GM19023 (cell line): Measurements from ENCODE around the gene ATRNL1.
"Not testable (repeated sequence)": the region's sequence is repeated elsewhere in the genome, so short reads cannot be mapped to it uniquely, and the experiment has no call there.

ENCODE experiments used
- ATAC-seq: cut with Tn5 transposase; IDR thresholded peaks from one replicate; pipeline ENCODE4 v1.9.1; 2021; ENCODE audit warnings: mild to moderate bottlenecking, moderate library complexity; ENCODE audit not compliant: unreplicated experiment

ATRNL1 gene

GRCh38 chr10:115744089-115744488 lies 650.9 kb downstream of the ATRNL1 start:
- no peak for ATAC-seq

- ATAC-seq: no peak
Observed at GRCh38 chr10:115745943-115746342, 652.8 kb downstream of the ATRNL1 start.

- no peak for ATAC-seq
Observed at GRCh38 chr10:115747811-115748210, 654.6 kb downstream of the ATRNL1 start.

DNA sequence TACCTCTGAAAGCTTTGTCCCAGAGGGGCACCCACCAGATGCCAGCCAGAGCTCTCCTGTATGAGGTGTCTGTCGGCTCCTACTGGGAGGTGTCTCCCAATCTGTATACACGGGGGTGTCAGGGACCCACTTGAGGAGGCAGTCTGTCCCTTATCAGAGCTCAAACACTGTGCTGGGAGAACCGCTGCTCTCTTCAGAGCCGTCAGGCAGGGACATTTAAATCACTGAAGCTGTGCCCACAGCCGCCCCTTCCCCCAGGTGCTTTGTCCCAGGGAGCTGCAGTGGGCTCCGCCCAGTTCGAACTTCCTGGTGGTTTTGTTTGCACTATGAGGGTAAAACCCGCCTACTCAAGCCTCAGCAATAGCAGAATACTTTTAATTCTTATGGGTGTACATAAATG lies 665.3 kb downstream of the ATRNL1 start:
- not testable (repeated sequence) for ATAC-seq

- ATAC-seq: no peak
Observed at GRCh38 chr10:115760131-115760530, 667.0 kb downstream of the ATRNL1 start.

DNA sequence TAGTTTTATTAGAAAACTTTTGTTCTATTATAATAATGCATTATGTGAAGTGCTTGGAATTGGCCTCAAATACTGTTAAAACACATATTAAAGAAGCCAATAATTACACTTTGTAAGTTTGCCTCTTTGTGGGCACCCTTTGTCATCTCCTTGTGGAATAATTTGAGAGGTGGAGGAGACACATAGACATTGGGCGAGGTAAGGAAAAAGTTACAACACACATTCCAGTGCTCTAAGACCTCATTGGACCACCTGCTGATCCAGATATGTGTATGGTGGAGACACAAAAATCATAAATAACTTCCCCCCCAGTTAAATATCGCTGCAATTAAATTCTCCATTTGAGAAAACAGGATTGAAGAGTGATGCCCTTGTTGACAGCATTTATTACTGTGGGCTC lies 668.0 kb downstream of the ATRNL1 start:
- ATAC-seq: no peak

GRCh38 chr10:115762029-115762428 lies 668.9 kb downstream of the ATRNL1 start:
- no peak for ATAC-seq

- ATAC-seq: no peak
Observed at GRCh38 chr10:115771755-115772154, 678.6 kb downstream of the ATRNL1 start.

DNA sequence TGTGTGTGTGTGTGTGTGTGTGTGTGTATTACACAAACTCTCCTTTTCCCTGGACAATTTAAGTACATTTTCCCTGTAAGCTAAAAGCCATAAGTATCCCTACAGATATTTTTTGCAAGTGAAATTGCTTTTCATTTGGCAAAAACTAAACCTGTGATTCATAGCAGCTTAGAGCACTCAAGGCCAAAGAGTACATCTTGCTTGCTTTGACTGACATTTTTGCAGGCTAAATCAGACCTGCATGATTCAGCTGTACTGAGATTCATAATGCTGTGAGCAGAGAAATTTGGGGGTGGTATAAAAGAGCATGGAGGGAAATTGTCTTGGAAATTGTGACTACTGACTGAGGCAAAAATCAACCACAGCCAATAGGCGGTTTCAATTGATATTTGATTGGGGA lies 679.4 kb downstream of the ATRNL1 start:
- no peak for ATAC-seq

DNA sequence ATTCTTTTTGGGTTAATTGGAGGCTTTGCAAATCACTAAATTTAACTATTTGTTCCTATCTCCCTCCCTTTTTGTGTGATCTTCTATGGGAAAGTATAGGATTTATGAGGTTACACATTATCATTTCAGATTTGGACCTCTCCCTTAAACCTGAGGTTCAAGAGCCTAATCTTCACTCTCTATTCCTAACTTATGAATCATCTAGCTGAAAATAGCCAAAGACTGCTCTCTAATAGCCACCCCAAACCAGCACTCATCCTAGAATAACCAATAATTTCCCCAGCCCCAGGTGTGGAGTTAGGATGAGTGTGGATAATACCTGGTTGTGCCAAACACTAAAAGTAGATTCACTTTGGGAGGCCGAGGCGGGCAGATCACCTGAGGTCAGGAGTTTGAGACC lies 680.7 kb downstream of the ATRNL1 start:
- ATAC-seq: no peak

DNA sequence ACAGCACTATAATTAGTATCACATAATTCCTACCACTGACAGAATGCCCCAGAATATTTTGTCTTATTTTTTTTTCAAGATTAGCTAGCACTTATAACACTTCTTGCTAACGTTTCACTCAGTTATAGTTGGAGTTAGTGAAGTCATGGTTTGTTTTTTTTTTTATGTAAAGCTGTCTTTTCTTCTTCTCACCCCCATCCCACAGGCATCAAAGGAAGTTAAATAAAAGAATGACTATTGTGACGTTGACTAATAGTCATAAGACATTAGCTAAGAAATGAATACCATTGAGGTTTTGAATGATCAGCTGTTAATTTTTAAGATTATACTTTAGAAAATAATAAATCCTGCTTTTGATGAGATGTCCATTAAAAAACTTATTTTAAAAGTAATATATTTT lies 681.6 kb downstream of the ATRNL1 start:
- ATAC-seq: no peak

GRCh38 chr10:115777646-115778045 lies 684.5 kb downstream of the ATRNL1 start:
- ATAC-seq: no peak

- ATAC-seq: no peak
Observed at GRCh38 chr10:115790220-115790619, 697.1 kb downstream of the ATRNL1 start.

GRCh38 chr10:115795964-115796363 lies 702.8 kb downstream of the ATRNL1 start:
- no peak for ATAC-seq

GRCh38 chr10:115801457-115801856 lies 708.3 kb downstream of the ATRNL1 start:
- ATAC-seq: no peak

- no peak for ATAC-seq
Observed at GRCh38 chr10:115801992-115802391, 708.8 kb downstream of the ATRNL1 start.

GRCh38 chr10:115802911-115803310 lies 709.7 kb downstream of the ATRNL1 start:
- ATAC-seq: no peak

DNA sequence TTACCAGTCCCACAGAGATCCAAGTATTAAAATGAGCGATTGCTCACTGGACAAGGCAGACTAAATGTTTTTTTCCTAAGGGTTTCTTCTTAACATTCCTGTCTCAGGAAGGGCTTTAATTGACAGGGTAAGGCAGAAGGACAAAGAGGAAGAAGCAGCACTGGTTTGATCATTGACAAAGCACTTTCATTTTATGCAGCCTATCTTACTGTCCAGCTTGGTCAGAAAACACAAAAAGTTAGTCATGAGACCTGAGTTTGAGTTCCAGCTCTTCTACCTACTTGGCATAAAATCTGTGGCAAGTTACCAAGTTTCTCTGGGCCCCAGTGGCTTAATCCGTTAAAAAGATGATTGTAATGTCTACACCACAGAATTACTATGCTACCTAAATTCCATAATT lies 721.4 kb downstream of the ATRNL1 start:
- no peak for ATAC-seq

DNA sequence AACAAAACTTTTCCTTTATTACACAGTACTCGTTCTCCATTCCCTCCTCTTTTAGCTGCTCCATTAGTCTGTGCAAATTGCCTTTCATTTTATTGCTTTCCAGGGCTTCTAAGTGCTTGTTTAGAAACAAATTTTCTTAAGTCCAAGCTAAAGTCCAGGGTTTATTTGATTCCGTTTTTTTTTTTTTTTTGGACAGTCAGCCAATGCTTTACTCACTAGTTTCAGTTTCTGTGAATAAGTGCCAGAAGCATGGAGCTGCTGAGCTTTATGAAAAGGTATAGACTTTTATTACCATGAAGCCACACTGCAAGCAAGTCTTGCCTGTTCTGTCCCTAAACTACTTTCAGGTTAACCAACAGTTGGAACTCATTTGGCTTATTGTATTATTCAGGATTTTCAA lies 724.8 kb downstream of the ATRNL1 start:
- no peak for ATAC-seq

GRCh38 chr10:115826396-115826795 lies 733.2 kb downstream of the ATRNL1 start:
- no peak for ATAC-seq

DNA sequence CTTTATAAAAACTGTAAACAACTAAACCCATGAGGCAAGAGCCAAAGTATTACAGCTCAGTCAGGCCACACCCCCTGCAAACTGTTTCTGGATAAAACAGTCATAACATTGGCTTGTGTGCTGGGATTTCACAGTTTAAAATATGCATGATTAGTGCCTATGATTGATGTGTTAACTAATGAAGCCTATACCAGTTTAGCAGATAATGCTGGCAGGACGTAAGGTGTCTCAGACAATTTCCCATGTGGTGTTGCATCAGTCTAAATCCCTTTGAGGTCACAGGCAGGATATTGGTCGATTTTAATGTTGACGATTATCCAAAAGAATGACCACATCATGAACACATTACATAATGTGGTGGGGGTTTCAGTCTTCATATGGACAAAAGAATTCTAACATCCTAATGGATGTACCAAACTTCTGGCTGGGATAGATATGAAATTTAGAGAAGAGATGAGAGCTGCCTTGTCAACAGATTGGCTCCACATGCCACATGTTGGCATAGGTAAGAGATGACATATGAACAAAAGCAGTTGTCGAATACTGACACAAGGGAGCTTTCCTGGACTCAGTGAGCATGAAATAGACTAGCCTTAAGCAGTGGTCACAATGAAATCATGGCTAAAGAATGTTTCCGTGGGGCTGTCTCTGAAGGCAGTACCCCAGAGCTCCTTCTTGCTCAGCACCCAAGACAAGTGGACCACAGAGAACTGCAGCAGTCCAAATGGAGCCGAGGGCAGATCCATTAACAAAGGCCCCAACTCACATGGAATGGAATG lies 734.3 kb downstream of the ATRNL1 start:
- ATAC-seq: no peak

DNA sequence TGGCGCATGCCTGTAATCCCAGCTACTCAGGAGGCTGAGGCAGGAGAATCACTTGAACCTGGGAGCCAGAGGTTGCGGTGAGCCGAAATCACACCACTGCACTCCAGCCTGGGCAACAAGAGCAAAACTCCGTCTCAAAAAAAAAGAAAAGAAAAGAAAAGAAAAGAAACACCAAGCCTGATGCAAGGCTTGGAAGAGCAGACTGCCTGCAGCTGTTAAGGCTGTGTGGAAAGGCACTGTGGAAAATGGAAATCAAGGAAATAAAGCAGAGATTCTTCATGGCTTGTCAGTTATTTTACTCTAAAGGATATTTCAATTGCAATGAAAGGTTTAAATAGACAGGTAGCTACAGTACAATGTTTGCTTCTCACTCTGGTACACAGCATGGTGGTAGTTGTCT lies 735.0 kb downstream of the ATRNL1 start:
- not testable (repeated sequence) for ATAC-seq
